HEK293 (cell line): ENCODE results near the gene MFSD1.

Source experiments
- CTCF ChIP-seq: fragments of 450-650 bp; formaldehyde crosslinking; IDR thresholded peaks from 2 replicates; pipeline ENCODE4 v1.5.1; 2016; ENCODE audit warnings: missing biosample characterization, missing genetic modification characterization
- HOXA7 ChIP-seq: sonication (generic); formaldehyde crosslinking; IDR thresholded peaks from 2 replicates; pipeline ENCODE4 v1.8.1; 2022; ENCODE audit warnings: missing genetic modification reagents, borderline replicate concordance
- KLF17 ChIP-seq: fragments of 450-650 bp; formaldehyde crosslinking; IDR thresholded peaks from 2 replicates; pipeline ENCODE4 v1.5.1; 2016; ENCODE audit warnings: missing biosample characterization, missing genetic modification characterization
- REST ChIP-seq: fragments of 450-650 bp; formaldehyde crosslinking; IDR thresholded peaks from 2 replicates; pipeline ENCODE4 v1.5.1; 2016; ENCODE audit warnings: missing biosample characterization, missing genetic modification characterization
- YY2 ChIP-seq: fragments of 450-650 bp; formaldehyde crosslinking; IDR thresholded peaks from 2 replicates; pipeline ENCODE4 v1.5.1; 2016; ENCODE audit warnings: missing biosample characterization, missing genetic modification characterization
- ZFP37 ChIP-seq: fragments of 450-650 bp; formaldehyde crosslinking; IDR thresholded peaks from 2 replicates; pipeline ENCODE4 v1.5.1; 2016; ENCODE audit warnings: missing biosample characterization, missing genetic modification characterization
- ZNF121 ChIP-seq: fragments of 450-650 bp; formaldehyde crosslinking; IDR thresholded peaks from 2 replicates; pipeline ENCODE4 v1.5.1; 2016; ENCODE audit warnings: missing biosample characterization, missing genetic modification characterization
- ZNF239 ChIP-seq: fragments of 450-650 bp; formaldehyde crosslinking; IDR thresholded peaks from 2 replicates; pipeline ENCODE4 v1.5.1; 2016; ENCODE audit warnings: missing biosample characterization, missing genetic modification characterization
- ZNF248 ChIP-seq: fragments of 450-650 bp; formaldehyde crosslinking; IDR thresholded peaks from 2 replicates; pipeline ENCODE4 v1.5.1; 2017; ENCODE audit warnings: missing biosample characterization, missing genetic modification characterization
- ZNF274 ChIP-seq, 2 experiments: fragments of 200-500 bp in 1 of 2; fragments of 450-650 bp in 1 of 2; sonication (Bioruptor generic) in 1 of 2; formaldehyde crosslinking in 1 of 2; IDR thresholded peaks; 2 replicates each; pipeline versions ENCODE4 v1.5.1 to v1.6.1; 2014 to 2016; ENCODE audit warnings: borderline replicate concordance in 1 of 2, inconsistent platforms in 1 of 2, low read length in 1 of 2, missing biosample characterization in 1 of 2, missing genetic modification characterization in 1 of 2
- ZNF350 ChIP-seq: fragments of 450-650 bp; formaldehyde crosslinking; IDR thresholded peaks from 2 replicates; pipeline ENCODE4 v1.5.0; 2017; ENCODE audit warnings: missing biosample characterization, mild to moderate bottlenecking, missing genetic modification characterization
- ZNF830 ChIP-seq: fragments of 450-650 bp; IDR thresholded peaks from 2 replicates; pipeline ENCODE4 v1.5.0; 2018; ENCODE audit warnings: missing biosample characterization, missing genetic modification characterization, low read depth, mild to moderate bottlenecking, moderate library complexity
- ZNF843 ChIP-seq: fragments of 450-650 bp; formaldehyde crosslinking; IDR thresholded peaks from 2 replicates; pipeline ENCODE4 v1.5.1; 2016; ENCODE audit warnings: missing biosample characterization, missing genetic modification characterization
- TF ChIP-seq, protein P1 (sequence below): fragments of 450-650 bp; IDR thresholded peaks from 2 replicates; pipeline ENCODE4 v1.5.1; 2018; ENCODE audit warnings: missing biosample characterization, mild to moderate bottlenecking, missing genetic modification characterization

DNA sequence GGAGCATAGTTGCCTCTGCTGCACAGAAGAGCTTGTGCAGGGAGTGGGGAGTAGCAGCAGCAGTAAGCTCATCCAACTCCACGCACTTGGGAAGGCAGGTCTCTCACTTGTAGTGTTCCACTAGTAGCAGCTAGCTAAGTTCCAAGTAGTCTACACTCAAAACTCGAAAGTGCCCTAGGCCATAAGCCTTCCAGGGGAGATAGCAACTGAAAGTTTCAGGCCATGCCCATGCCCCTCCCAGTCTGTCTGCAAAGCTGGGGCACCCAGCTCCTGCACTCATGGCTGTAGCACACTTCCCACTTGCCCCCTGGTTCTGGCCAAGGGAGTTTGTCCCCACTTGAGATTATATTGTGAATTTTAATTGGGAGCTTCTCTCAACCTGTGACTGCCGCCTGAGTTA is 57.5 kb downstream of the MFSD1 start:
- no peak for TF ChIP-seq ZNF274 (IDR thresholded peaks at IDR 0.05; ENCODE audit: low read length)
- TF ChIP-seq ZNF274 (tag by site-specific recombination; IDR thresholded peaks at IDR 0.05; ENCODE audit: borderline replicate concordance), result no peak
- TF ChIP-seq CTCF (tag by site-specific recombination), result no peak
- TF ChIP-seq KLF17, result no peak
- TF ChIP-seq, protein P1, sequence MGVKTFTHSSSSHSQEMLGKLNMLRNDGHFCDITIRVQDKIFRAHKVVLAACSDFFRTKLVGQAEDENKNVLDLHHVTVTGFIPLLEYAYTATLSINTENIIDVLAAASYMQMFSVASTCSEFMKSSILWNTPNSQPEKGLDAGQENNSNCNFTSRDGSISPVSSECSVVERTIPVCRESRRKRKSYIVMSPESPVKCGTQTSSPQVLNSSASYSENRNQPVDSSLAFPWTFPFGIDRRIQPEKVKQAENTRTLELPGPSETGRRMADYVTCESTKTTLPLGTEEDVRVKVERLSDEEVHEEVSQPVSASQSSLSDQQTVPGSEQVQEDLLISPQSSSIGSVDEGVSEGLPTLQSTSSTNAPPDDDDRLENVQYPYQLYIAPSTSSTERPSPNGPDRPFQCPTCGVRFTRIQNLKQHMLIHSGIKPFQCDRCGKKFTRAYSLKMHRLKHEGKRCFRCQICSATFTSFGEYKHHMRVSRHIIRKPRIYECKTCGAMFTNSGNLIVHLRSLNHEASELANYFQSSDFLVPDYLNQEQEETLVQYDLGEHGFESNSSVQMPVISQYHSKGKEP, result no peak
- TF ChIP-seq YY2 (tag by site-specific recombination), result no peak
- no peak for TF ChIP-seq HOXA7 (CRISPR knock-in tag)
- TF ChIP-seq ZNF121 (tag by site-specific recombination), result no peak
- TF ChIP-seq ZFP37 (tag by site-specific recombination), result no peak
- no peak for TF ChIP-seq ZNF830 (tag by site-specific recombination)
- no peak for TF ChIP-seq ZNF248 (tag by site-specific recombination)
- TF ChIP-seq ZNF843, result no peak
- TF ChIP-seq ZNF350 (tag by site-specific recombination), result no peak
- no peak for TF ChIP-seq ZNF239 (tag by site-specific recombination)
- no peak for TF ChIP-seq REST (tag by site-specific recombination)
